Heart left ventricle (tissue), 13 donors: ENCODE measurements around the gene CSRP1.

Experiments
- CTCF ChIP-seq, 12 donors: fragments of 200-600 bp; sonication (generic) in 4 of 12; IDR thresholded peaks; one replicate each; pipeline versions ENCODE4 v1.5.0 to v1.8.0; 2018 to 2022; ENCODE audit warnings: antibody characterized with exemption in 12 of 12, mild to moderate bottlenecking in 5 of 12
- POLR2A ChIP-seq, 2 donors: fragments of 450-650 bp; IDR thresholded peaks; one replicate each; pipeline ENCODE4 v1.6.1; 2017; ENCODE audit warnings: antibody characterized with exemption in 2 of 2, mild to moderate bottlenecking in 2 of 2, moderate library complexity in 2 of 2
- donor health status: ischemic (EF 13 %, LVEDD 7.1; RV severe dilation, severe dysfunction).
- donor health status: DM: no; HTN: yes; CAD: no.
- donor health status: DM: no; HTN: no; CAD: no.
- donor health status: ischemic (EF 25% LVEDD 6.9; RV normal size, moderate dysfunction).
- donor health status: ischemic (EF 25% LVEDD 5.7; RV mildly dilated, moderate dysfunction).
- donor health status: ischemic (EF 35%, LVEDD 5.7; RV mildly dilated, moderate dysfunction).
- donor health status: nonischemic (EF 11% LVEDD 7.7; RV severe dilation, severe dysfunction).
- donor health status: DM: yes; HTN: yes; CAD: no.
- donor health status: PGD.
- donor health status: ischemic (EF 29% LVEDD 5.4; RV normal size, mild dysfunction).
- donor health status: nonischemic (EF 23%, LVEDD 6.1; RV moderate dilation, normal function).

- no peak for TF ChIP-seq POLR2A (IDR thresholded peaks at IDR 0.05)
- no peak for TF ChIP-seq CTCF (IDR thresholded peaks at IDR 0.05)
Measured at GRCh38 chr1:201500670-201501120, 6.2 kb downstream of the CSRP1 start.
